H1 (cell line): ENCODE results near the gene C5orf46. TPM values are rescaled to one million over a fixed set of nuclear protein-coding genes. Genes with fewer than 3 reads are reported as not detected.

ENCODE experiments used
- BCL11A ChIP-seq, 2 experiments: IDR thresholded peaks; one replicate each; pipeline ENCODE4 v1.6.1; 2011; ENCODE audit warnings: low read depth in 2 of 2, low read length in 2 of 2, mild to moderate bottlenecking in 2 of 2
- SP2 ChIP-seq: IDR thresholded peaks from 2 replicates; pipeline ENCODE4 v1.6.1; 2012; ENCODE audit warnings: mild to moderate bottlenecking, low read length, inconsistent platforms
- polyA plus RNA-seq, 7 experiments: library from polyadenylated mRNA; depleted of rRNA in 3 of 7; stranded (reverse) in 5 of 7; unstranded in 2 of 7; fragments of >200 nt in 5 of 7; fragments of 200-250 nt in 2 of 7; gene quantifications; 1 replicate in 5 of 7; 2 replicates in 1 of 7; 4 replicates in 1 of 7; pipeline versions ENCODE4 v1.2.1 to v1.2.3, GENCODE V29; 2011 to 2013; ENCODE audit warnings: missing spikeins in 2 of 7, mixed read lengths in 2 of 7
- total RNA-seq: library from RNA; stranded (reverse); fragmentation: NEBNext Ultra II Directional; extraction: Animal tissue kit (Norgen Biotek cat#: 25700); gene quantifications from 2 replicates; pipeline ENCODE4 v1.2.1, GENCODE V29; 2021

The C5orf46 gene
- total and polyA plus RNA-seq, 2 of the 8 experiments (the other 6 are each of a cell fraction or from before 2014, with no cell fraction given): not detected

- TF ChIP-seq BCL11A (IDR thresholded peaks at IDR 0.05; ENCODE audit: low read depth in 2 of 2, low read length in 2 of 2) (no peak), SP2 (no peak)
Measured at GRCh38 chr5:147874910-147875367, 31.4 kb downstream of the C5orf46 start (continued).
